Activated naive CD8-positive, alpha-beta T cell treated with anti-CD3 and anti-CD28 coated beads, Interleukin-2, amount 50 U/mL, for 16 hours (primary cell): ENCODE measurements around the gene CLNK.

Experiments used
- DNase-seq: peaks from one replicate; pipeline ENCODE4 v3.0.0-alpha.2; 2020; ENCODE audit warnings: low read depth, low spot score

CLNK gene

GRCh38 chr4:10701702-10702460 lies 17.3 kb upstream of the CLNK start:
- no peak for DNase-seq

GRCh38 chr4:10701161-10701560 lies 16.6 kb upstream of the CLNK start:
- no peak for DNase-seq

GRCh38 chr4:10698172-10698571 lies 13.6 kb upstream of the CLNK start:
- DNase-seq: no peak

- no peak for DNase-seq
Measured at GRCh38 chr4:10697086-10697485, 12.5 kb upstream of the CLNK start.

GRCh38 chr4:10696253-10696652 lies 11.7 kb upstream of the CLNK start:
- DNase-seq: no peak

- no peak for DNase-seq
Measured at GRCh38 chr4:10694828-10695209, 10.3 kb upstream of the CLNK start.

GRCh38 chr4:10694151-10694827 lies 9.7 kb upstream of the CLNK start:
- no peak for DNase-seq

GRCh38 chr4:10691651-10692050 lies 7.1 kb upstream of the CLNK start:
- DNase-seq: no peak

- no peak for DNase-seq
Measured at GRCh38 chr4:10690185-10690907, 5.8 kb upstream of the CLNK start.

- no peak for DNase-seq
Measured at GRCh38 chr4:10688846-10689245, 4.3 kb upstream of the CLNK start.

GRCh38 chr4:10688022-10688421 lies 3.5 kb upstream of the CLNK start:
- DNase-seq: no peak

GRCh38 chr4:10687526-10687925 lies 3.0 kb upstream of the CLNK start:
- DNase-seq: no peak

GRCh38 chr4:10682397-10682796 lies 2.2 kb downstream of the CLNK start:
- DNase-seq: no peak

- DNase-seq: no peak
Measured at GRCh38 chr4:10677796-10678497, 6.6 kb downstream of the CLNK start.

- no peak for DNase-seq
Measured at GRCh38 chr4:10673817-10674369, 10.7 kb downstream of the CLNK start.

- DNase-seq: no peak
Measured at GRCh38 chr4:10672379-10672778, 12.2 kb downstream of the CLNK start.

GRCh38 chr4:10671799-10672198 lies 12.8 kb downstream of the CLNK start:
- DNase-seq: no peak

- DNase-seq: no peak
Measured at GRCh38 chr4:10671366-10671765, 13.2 kb downstream of the CLNK start.

- DNase-seq: no peak
Measured at GRCh38 chr4:10670321-10670720, 14.2 kb downstream of the CLNK start.

- DNase-seq: no peak
Measured at GRCh38 chr4:10667701-10668326, 16.8 kb downstream of the CLNK start.

- no peak for DNase-seq
Measured at GRCh38 chr4:10666616-10667015, 18.0 kb downstream of the CLNK start.
